H1 (cell line): Measurements from ENCODE around the gene SPON2. TPM values are rescaled to one million over a fixed set of nuclear protein-coding genes. Genes with fewer than 3 reads are reported as not detected.

Experiments
- CTCF ChIA-PET: fragments of 300-600 bp; sonication (Branson Sonifier 250); formaldehyde crosslinking; loops from one replicate; lab custom pipeline; 2021; ENCODE audit not compliant: partially characterized antibody; lab: Charles Lee
- POLR2A ChIA-PET: fragments of 300-600 bp; sonication (Branson Sonifier 250); formaldehyde crosslinking; loops from one replicate; lab custom pipeline; 2021; ENCODE audit warnings: inconsistent platforms; ENCODE audit not compliant: partially characterized antibody; lab: Charles Lee
- DNase-seq, 2 experiments: peaks; one replicate each; pipeline versions ENCODE4 v3.0.0 to v3.0.0-alpha.2; 2010 to 2022; ENCODE audit warnings: low spot score in 2 of 2, low read depth in 1 of 2, mixed read lengths in 1 of 2
- FAIRE-seq: peaks from 2 replicates; lab custom pipeline; 2011; peaks lifted over from hg19 to GRCh38; lab: Jason Lieb, UNC
- H2AFZ ChIP-seq: 2 replicates; pipeline ENCODE4 v1.8.1; 2012; ENCODE audit warnings: low read length, inconsistent platforms
- H2AK5ac ChIP-seq: 2 replicates; pipeline ENCODE4 v1.6.1; 2013; ENCODE audit warnings: low read depth, low read length
- H2BK120ac ChIP-seq: replicated peaks from 2 replicates; pipeline ENCODE3; 2013; ENCODE audit warnings: low read depth, low read length, inconsistent platforms
- H2BK12ac ChIP-seq: 2 replicates; pipeline ENCODE4 v1.6.1; 2013; ENCODE audit warnings: low read depth, low read length
- H2BK15ac ChIP-seq: 2 replicates; pipeline ENCODE4 v1.6.1; 2013; ENCODE audit warnings: low read length
- H2BK20ac ChIP-seq: 2 replicates; pipeline ENCODE4 v1.6.1; 2013; ENCODE audit warnings: low read length
- H2BK5ac ChIP-seq: 2 replicates; pipeline ENCODE4 v1.6.1; 2013; ENCODE audit warnings: low read depth, low read length
- H3K14ac ChIP-seq: 2 replicates; pipeline ENCODE4 v1.6.1; 2013; ENCODE audit warnings: inconsistent platforms; ENCODE audit not compliant: insufficient read length
- H3K18ac ChIP-seq: 2 replicates; pipeline ENCODE4 v1.6.1; 2013; ENCODE audit warnings: low read length; ENCODE audit errors: extremely low read depth
- H3K23ac ChIP-seq: 2 replicates; pipeline ENCODE4 v1.6.1; 2013; ENCODE audit warnings: inconsistent platforms; ENCODE audit not compliant: insufficient read length
- H3K23me2 ChIP-seq: 2 replicates; pipeline ENCODE4 v1.6.1; 2013; ENCODE audit warnings: low read depth, low read length
- H3K27ac ChIP-seq: 2 replicates; pipeline ENCODE4 v1.6.1; 2011; ENCODE audit warnings: low read depth, low read length, inconsistent platforms
- H3K27me3 ChIP-seq, 4 experiments: replicated peaks in 1 of 4; 1 replicate in 1 of 4; 2 replicates in 3 of 4; pipeline versions ENCODE4 v1.6.1 to v1.8.1; 2011 to 2013; ENCODE audit warnings: low read length in 3 of 4, mild to moderate bottlenecking in 3 of 4, inconsistent platforms in 2 of 4, mixed read lengths in 2 of 4, moderate library complexity in 1 of 4; ENCODE audit not compliant: control insufficient read depth in 3 of 4, insufficient read depth in 3 of 4; ENCODE audit errors: extremely low read depth in 1 of 4
- H3K36me3 ChIP-seq, 4 experiments: 2 replicates each; pipeline versions ENCODE4 v1.6.1 to v1.8.1; 2011 to 2013; ENCODE audit warnings: mild to moderate bottlenecking in 4 of 4, low read length in 3 of 4, moderate library complexity in 2 of 4, control low read depth in 1 of 4, inconsistent platforms in 1 of 4; ENCODE audit not compliant: insufficient read depth in 4 of 4, control insufficient read depth in 2 of 4
- H3K4ac ChIP-seq: replicated peaks from 2 replicates; pipeline ENCODE3; 2013; ENCODE audit warnings: low read length, low read depth, mixed read lengths, inconsistent platforms; ENCODE audit not compliant: insufficient read length
- H3K4me1 ChIP-seq, 4 experiments: replicated peaks in 1 of 4; 1 replicate in 1 of 4; 2 replicates in 3 of 4; pipeline versions ENCODE4 v1.6.1 to v1.8.1; 2011 to 2013; ENCODE audit warnings: low read length in 3 of 4, inconsistent platforms in 2 of 4, mixed read lengths in 1 of 4; ENCODE audit not compliant: insufficient read depth in 4 of 4, control insufficient read depth in 3 of 4
- H3K4me2 ChIP-seq, 2 experiments: 2 replicates each; pipeline versions ENCODE4 v1.6.1 to v1.8.1; 2011 to 2013; ENCODE audit warnings: low read depth in 2 of 2, low read length in 2 of 2, control low read depth in 1 of 2, inconsistent platforms in 1 of 2, mild to moderate bottlenecking in 1 of 2; ENCODE audit not compliant: insufficient read depth in 1 of 2
- H3K4me3 ChIP-seq, 4 experiments: fragments of 200-600, 300-600 bp in 1 of 4; sonication (generic), shearing (Covaris generic), sonication (Bioruptor Twin) in 1 of 4; 2 replicates each; pipeline versions ENCODE4 v1.5.1 to v1.8.1; 2011 to 2016; ENCODE audit warnings: low read length in 4 of 4, low read depth in 3 of 4, control low read depth in 2 of 4, inconsistent platforms in 2 of 4, mild to moderate bottlenecking in 2 of 4, mixed read lengths in 1 of 4, moderate library complexity in 1 of 4; ENCODE audit not compliant: insufficient read depth in 2 of 4; ENCODE audit errors: extremely low read depth in 1 of 4
- H3K56ac ChIP-seq: replicated peaks from 2 replicates; pipeline ENCODE3; 2013; ENCODE audit warnings: low read depth, mild to moderate bottlenecking, mixed read lengths, low read length, inconsistent platforms; ENCODE audit not compliant: insufficient read length
- H3K79me1 ChIP-seq: 2 replicates; pipeline ENCODE4 v1.6.1; 2013; ENCODE audit warnings: low read depth, low read length, control low read depth
- H3K79me2 ChIP-seq, 2 experiments: 2 replicates each; pipeline versions ENCODE4 v1.6.1 to v1.8.1; 2012 to 2013; ENCODE audit warnings: low read length in 2 of 2, mild to moderate bottlenecking in 2 of 2, inconsistent platforms in 1 of 2; ENCODE audit not compliant: insufficient read depth in 2 of 2, control insufficient read depth in 1 of 2
- H3K9ac ChIP-seq, 4 experiments: replicated peaks in 1 of 4; 1 replicate in 1 of 4; 2 replicates in 3 of 4; pipeline versions ENCODE4 v1.6.1 to v1.8.1; 2011 to 2013; ENCODE audit warnings: low read depth in 3 of 4, low read length in 3 of 4, control low read depth in 2 of 4, mild to moderate bottlenecking in 2 of 4, moderate library complexity in 2 of 4, inconsistent platforms in 1 of 4; ENCODE audit errors: extremely low read depth in 1 of 4
- H3K9me3 ChIP-seq, 2 experiments: 2 replicates each; pipeline versions ENCODE4 v1.6.1 to v1.8.1; 2012 to 2013; ENCODE audit warnings: mild to moderate bottlenecking in 2 of 2, moderate library complexity in 2 of 2, control low read depth in 1 of 2, inconsistent platforms in 1 of 2, low read depth in 1 of 2, low read length in 1 of 2, mixed read lengths in 1 of 2; ENCODE audit not compliant: insufficient read depth in 2 of 2
- H4K20me1 ChIP-seq, 2 experiments: replicated peaks in 1 of 2; 2 replicates each; pipeline versions ENCODE3 to v1.8.1; 2011 to 2013; ENCODE audit warnings: inconsistent platforms in 2 of 2, low read length in 2 of 2, mild to moderate bottlenecking in 1 of 2; ENCODE audit not compliant: insufficient read depth in 2 of 2, control insufficient read depth in 1 of 2
- H4K5ac ChIP-seq: 2 replicates; pipeline ENCODE4 v1.6.1; 2013; ENCODE audit warnings: low read length, low read depth, mixed read lengths, inconsistent platforms; ENCODE audit not compliant: insufficient read length
- H4K8ac ChIP-seq: 2 replicates; pipeline ENCODE4 v1.8.0; 2013; ENCODE audit warnings: mild to moderate bottlenecking, moderate library complexity, low read length, inconsistent platforms; ENCODE audit not compliant: insufficient read depth; ENCODE audit errors: extremely low read depth
- H4K91ac ChIP-seq: replicated peaks from 2 replicates; pipeline ENCODE3; 2013; ENCODE audit warnings: low read length, mixed read lengths, inconsistent platforms; ENCODE audit not compliant: insufficient read length
- ASH2L ChIP-seq: fragments of 200-600, 300-600 bp; sonication (generic); IDR thresholded peaks from one replicate; pipeline ENCODE4 v1.7.1; 2017; ENCODE audit warnings: low read length
- SP1 ChIP-seq: IDR thresholded peaks from 2 replicates; pipeline ENCODE4 v1.6.1; 2011; ENCODE audit warnings: low read depth, low read length
- WGBS, 2 experiments: shearing (Covaris generic) in 1 of 2; methylation state at CpG; one replicate each; pipeline versions ENCODE4 v1.1.6 to v1.1.7; 2013 to 2015; ENCODE audit warnings: low lambda C conversion rate in 2 of 2, mixed read lengths in 2 of 2, inconsistent platforms in 1 of 2, low coverage in 1 of 2, missing lambda C conversion rate in 1 of 2; ENCODE audit not compliant: insufficient replicate concordance in 2 of 2, insufficient coverage in 1 of 2, insufficient read length in 1 of 2; ENCODE audit errors: extremely low coverage in 1 of 2, missing lambda C conversion rate in 1 of 2; 5-methylcytosine and 5-hydroxymethylcytosine counted together
- polyA plus RNA-seq, 7 experiments: library from polyadenylated mRNA; depleted of rRNA in 3 of 7; stranded (reverse) in 5 of 7; unstranded in 2 of 7; fragments of >200 nt in 5 of 7; fragments of 200-250 nt in 2 of 7; gene quantifications; 1 replicate in 5 of 7; 2 replicates in 1 of 7; 4 replicates in 1 of 7; pipeline versions ENCODE4 v1.2.1 to v1.2.3, GENCODE V29; 2011 to 2013; ENCODE audit warnings: missing spikeins in 2 of 7, mixed read lengths in 2 of 7
- total RNA-seq: library from RNA; stranded (reverse); fragmentation: NEBNext Ultra II Directional; extraction: Animal tissue kit (Norgen Biotek cat#: 25700); gene quantifications from 2 replicates; pipeline ENCODE4 v1.2.1, GENCODE V29; 2021

Gene SPON2
- total and polyA plus RNA-seq, 2 of the 8 experiments (the other 6 are each of a cell fraction or from before 2014, with no cell fraction given): 2.8 to 3.2 TPM

DNA sequence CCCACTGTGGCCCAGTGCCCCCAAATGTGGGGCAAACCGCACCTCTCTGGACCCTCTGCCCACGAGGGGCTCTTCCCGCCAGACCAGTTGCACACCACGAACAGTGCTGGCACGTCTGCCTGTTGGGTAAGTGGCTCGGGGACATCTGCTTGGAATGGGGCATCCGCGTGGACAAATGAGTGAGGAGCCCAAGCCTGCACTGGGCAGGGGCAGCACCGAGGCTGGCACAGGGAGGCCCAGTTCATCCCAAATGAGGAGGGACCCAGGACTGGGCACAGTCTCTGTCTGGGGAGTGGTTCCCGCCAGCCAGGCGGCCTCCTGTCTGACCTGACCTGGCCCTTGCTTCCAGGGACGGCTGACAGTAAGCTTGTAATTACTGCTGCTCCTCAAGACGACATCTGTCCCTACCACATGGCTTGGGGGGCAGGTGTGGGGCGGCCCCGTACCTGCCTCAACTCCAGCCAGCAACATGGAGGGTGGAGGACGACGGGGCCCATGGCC is 3.2 kb downstream of the SPON2 start:
- H3K27me3 ChIP-seq: peaks cover 47 to 65% (median 63%) of the 10 kb centered on the region in 4 experiments
- FAIRE-seq: no peak
- TF ChIP-seq ASH2L (no peak), SP1 (no peak)

More for the DNA sequence above, 3.2 kb downstream of the SPON2 start:
- H2BK5ac ChIP-seq: no peak overlapping the region
- DNase-seq: no peak
- H4K91ac ChIP-seq: no peak overlapping the region
- CTCF ChIA-PET: interaction anchor here (0.7 to 1.4 kb wide), 3 partner anchors 23 to 184 kb away, joined by 3 to 4 read pairs (median 3); no protein-coding TSS in a partner anchor
- no peak overlapping the region for H2AFZ ChIP-seq
- H3K4me1 ChIP-seq: peaks cover 0 to 16% (median 6%) of the 10 kb centered on the region in 4 experiments; a peak in 5 of 7 replicates
- H3K27ac ChIP-seq: no peak overlapping the region
- no peaks in the 10 kb centered on the region for H3K79me1 ChIP-seq
- no peak overlapping the region for H3K14ac ChIP-seq
- no peak overlapping the region for H3K4me2 ChIP-seq
- no peak overlapping the region for H4K5ac ChIP-seq
- no peaks in the 10 kb centered on the region for H3K79me2 ChIP-seq
- H3K23me2 ChIP-seq: peaks cover 11% of the 10 kb centered on the region; the same call in 1 of the 2 replicates
- H2BK12ac ChIP-seq: no peak overlapping the region
- peaks cover 0 to 6% (median 0%) of the 10 kb centered on the region in 4 experiments; a peak in 1 of 8 replicates for H3K36me3 ChIP-seq
- POLR2A ChIA-PET: no interaction called here
- peak overlapping the region; percentile 47; the same call in 1 of the 2 replicates for H4K8ac ChIP-seq
- H3K56ac ChIP-seq: no peak overlapping the region
- H4K20me1 ChIP-seq: peaks cover 7 to 22% of the 10 kb centered on the region in 2 experiments
- H2BK20ac ChIP-seq: no peak overlapping the region
- 93% methylated on average over 17 of the region's 17 CpGs; no CpG with 5 or more reads in 1 of the 2 experiments for WGBS, 2 experiments
- peaks cover 0 to 7% of the 10 kb centered on the region in 2 experiments; a peak in 1 of 4 replicates for H3K9me3 ChIP-seq
- no peak overlapping the region for H3K18ac ChIP-seq
- no peak overlapping the region for H3K4me3 ChIP-seq
- H3K4ac ChIP-seq: no peak overlapping the region
- H2BK15ac ChIP-seq: no peak overlapping the region
- no peak overlapping the region for H2BK120ac ChIP-seq
- no peak overlapping the region for H3K9ac ChIP-seq
- no peak overlapping the region for H2AK5ac ChIP-seq
- no peak overlapping the region for H3K23ac ChIP-seq
